ENCODE results near the gene CCDC50. TPM values are rescaled to one million over a fixed set of nuclear protein-coding genes. Genes with fewer than 3 reads are reported as not detected.

The CCDC50 gene
- polyA plus RNA-seq, 3 donors, result 20.3 to 67.6 (median 46.1) TPM

- no peak overlapping the region for H3K27ac ChIP-seq (ENCODE audit: low read depth, low read length)
- WGBS, 3 donors, result 89 to 97% (median 94%) methylated on average over 1 of the region's 1 CpG
These were observed 11.8 kb downstream of the CCDC50 start for GRCh38 chr3:191340966-191341365.

GRCh38 chr3:191342006-191342405 is 12.8 kb downstream of the CCDC50 start:
- H3K27ac ChIP-seq (ENCODE audit: low read depth, low read length), result no peak overlapping the region
- whole genome bisulfite sequencing, 3 donors, result 66 to 72% (median 66%) methylated on average over 2 of the region's 2 CpGs

GRCh38 chr3:191342411-191342810 is 13.2 kb downstream of the CCDC50 start:
- H3K27ac ChIP-seq (ENCODE audit: low read depth, low read length), result no peak overlapping the region

- 73 to 85% (median 77%) methylated on average over 4 of the region's 4 CpGs for WGBS, 3 donors
- no peak overlapping the region for H3K27ac ChIP-seq (ENCODE audit: low read depth, low read length)
These were observed 13.9 kb downstream of the CCDC50 start for GRCh38 chr3:191343115-191343514.

- H3K27ac ChIP-seq (ENCODE audit: low read depth, low read length), result no peak overlapping the region
- 91 to 93% (median 92%) methylated on average over 5 of the region's 5 CpGs for WGBS, 3 donors
These were observed 14.7 kb downstream of the CCDC50 start for GRCh38 chr3:191343913-191344312.

- no peak overlapping the region for H3K27ac ChIP-seq (ENCODE audit: low read depth, low read length)
- WGBS, 3 donors, result 91 to 94% (median 92%) methylated on average over 5 of the region's 5 CpGs
These were observed 16.1 kb downstream of the CCDC50 start for GRCh38 chr3:191345334-191345733.

GRCh38 chr3:191347228-191347627 is 18.0 kb downstream of the CCDC50 start:
- 44 to 67% (median 65%) methylated on average over 3 of the region's 3 CpGs for WGBS, 3 donors
- H3K27ac ChIP-seq (ENCODE audit: low read depth, low read length), result no peak overlapping the region

- 92 to 95% (median 95%) methylated on average over 1 of the region's 1 CpG for WGBS, 3 donors
- H3K27ac ChIP-seq (ENCODE audit: low read depth, low read length), result no peak overlapping the region
These were observed 18.9 kb downstream of the CCDC50 start for GRCh38 chr3:191348098-191348497.

- no peak overlapping the region for H3K27ac ChIP-seq (ENCODE audit: low read depth, low read length)
- WGBS, 3 donors, result 42 to 57% (median 50%) methylated on average over 5 of the region's 5 CpGs
These were observed 21.3 kb downstream of the CCDC50 start for GRCh38 chr3:191350396-191351090.

- WGBS, 3 donors, result 73 to 85% (median 76%) methylated on average over 1 of the region's 1 CpG
These were observed 22.8 kb downstream of the CCDC50 start for GRCh38 chr3:191352014-191352413.

GRCh38 chr3:191353022-191353777 is 24.0 kb downstream of the CCDC50 start:
- H3K27ac ChIP-seq (ENCODE audit: low read depth, low read length), result no peak overlapping the region
- 46 to 75% (median 72%) methylated on average over 7 of the region's 7 CpGs for WGBS, 3 donors

More at GRCh38 chr3:191352014-191352413, 22.8 kb downstream of the CCDC50 start:
- H3K27ac ChIP-seq (ENCODE audit: low read depth, low read length), result no peak overlapping the region

GRCh38 chr3:191355406-191355805 is 26.2 kb downstream of the CCDC50 start:
- no peak overlapping the region for H3K27ac ChIP-seq (ENCODE audit: low read depth, low read length)
- WGBS, 3 donors, result 82 to 95% (median 93%) methylated on average over 4 of the region's 4 CpGs

- WGBS, 3 donors, result 61 to 68% (median 62%) methylated on average over 5 of the region's 5 CpGs
These were observed 27.6 kb downstream of the CCDC50 start for GRCh38 chr3:191356631-191357439.

GRCh38 chr3:191357909-191358308 is 28.7 kb downstream of the CCDC50 start:
- WGBS, 3 donors, result 89 to 93% (median 92%) methylated on average over 6 of the region's 6 CpGs
- no peak overlapping the region for H3K27ac ChIP-seq (ENCODE audit: low read depth, low read length)

More at GRCh38 chr3:191356631-191357439, 27.6 kb downstream of the CCDC50 start:
- no peak overlapping the region for H3K27ac ChIP-seq (ENCODE audit: low read depth, low read length)

- no peak overlapping the region for H3K27ac ChIP-seq (ENCODE audit: low read depth, low read length)
- 51 to 81% (median 74%) methylated on average over 2 of the region's 2 CpGs for WGBS, 3 donors
These were observed 29.7 kb downstream of the CCDC50 start for GRCh38 chr3:191358929-191359328.

- WGBS, 3 donors, result 89 to 92% (median 89%) methylated on average over 3 of the region's 3 CpGs
- no peak overlapping the region for H3K27ac ChIP-seq (ENCODE audit: low read depth, low read length)
These were observed 31.4 kb downstream of the CCDC50 start for GRCh38 chr3:191360620-191361019.

- no peak overlapping the region for H3K27ac ChIP-seq (ENCODE audit: low read depth, low read length)
These were observed 32.3 kb downstream of the CCDC50 start for GRCh38 chr3:191361456-191361855.

GRCh38 chr3:191362037-191362436 is 32.8 kb downstream of the CCDC50 start:
- no peak overlapping the region for H3K27ac ChIP-seq (ENCODE audit: low read depth, low read length)
- 76 to 89% (median 88%) methylated on average over 4 of the region's 4 CpGs for WGBS, 3 donors

More at GRCh38 chr3:191361456-191361855, 32.3 kb downstream of the CCDC50 start:
- WGBS, 3 donors, result 93 to 100% (median 95%) methylated on average over 1 of the region's 1 CpG

GRCh38 chr3:191362524-191363090 is 33.4 kb downstream of the CCDC50 start:
- 92 to 95% (median 92%) methylated on average over 2 of the region's 2 CpGs for WGBS, 3 donors
- no peak overlapping the region for H3K27ac ChIP-seq (ENCODE audit: low read depth, low read length)

Data from adipose tissue (tissue), 3 donors.